Fibroblast of villous mesenchyme (primary cell): ENCODE data around the gene CORO2A. TPM values are rescaled to one million over a fixed set of nuclear protein-coding genes. Genes with fewer than 3 reads are reported as not detected.

Experiments
- DNase-seq: peaks from one replicate; pipeline ENCODE4 v3.0.0-alpha.2; 2010; ENCODE audit warnings: low read depth
- H3K4me3 ChIP-seq: 2 replicates; pipeline ENCODE4 v1.5.1; 2011; ENCODE audit warnings: low read depth, mild to moderate bottlenecking, low read length
- CTCF ChIP-seq: IDR thresholded peaks from 2 replicates; pipeline ENCODE4 v1.5.1; 2012; ENCODE audit warnings: low read depth, mild to moderate bottlenecking, low read length; ENCODE audit not compliant: insufficient read depth
- total RNA-seq: library from RNA; depleted of rRNA; stranded (reverse); fragments of >200 nt; gene quantifications from 2 replicates; pipeline ENCODE4 v1.2.3, GENCODE V29; 2012

Gene CORO2A
- total RNA-seq, 1 donor, result 2.2 TPM

- TF ChIP-seq CTCF, result no peak
- DNase-seq, result no peak
- no peak overlapping the region for H3K4me3 ChIP-seq
Measured at GRCh38 chr9:98228392-98229089, 36.1 kb upstream of the CORO2A start.

- TF ChIP-seq CTCF, result no peak
- H3K4me3 ChIP-seq, result no peak overlapping the region
- no peak for DNase-seq
Measured at GRCh38 chr9:98227883-98228282, 35.4 kb upstream of the CORO2A start.

GRCh38 chr9:98226957-98227356 lies 34.5 kb upstream of the CORO2A start:
- DNase-seq, result peak; percentile 39
- TF ChIP-seq CTCF, result no peak
- no peak overlapping the region for H3K4me3 ChIP-seq

- no peak for TF ChIP-seq CTCF
- DNase-seq, result peak; percentile 86
- no peak overlapping the region for H3K4me3 ChIP-seq
Measured at GRCh38 chr9:98226516-98226915, 34.1 kb upstream of the CORO2A start.

GRCh38 chr9:98225015-98225442 lies 32.6 kb upstream of the CORO2A start:
- DNase-seq, result no peak
- no peak for TF ChIP-seq CTCF

GRCh38 chr9:98222885-98223691 lies 30.7 kb upstream of the CORO2A start:
- H3K4me3 ChIP-seq, result no peak overlapping the region
- peak; percentile 98 for DNase-seq
- no peak for TF ChIP-seq CTCF

More at GRCh38 chr9:98225015-98225442, 32.6 kb upstream of the CORO2A start:
- no peak overlapping the region for H3K4me3 ChIP-seq
